GM19397 (cell line): ENCODE measurements around the gene MED20.

Source experiments
- ATAC-seq: cut with Tn5 transposase; IDR thresholded peaks from one replicate; pipeline ENCODE4 v1.9.1; 2021; ENCODE audit warnings: mild to moderate bottlenecking, moderate library complexity; ENCODE audit not compliant: unreplicated experiment

Gene MED20

GRCh38 chr6:41858703-41859102, 62.2 kb downstream of the MED20 start:
- no peak for ATAC-seq
